Measurements from ENCODE around the gene TCF21.

GRCh38 chr6:133892813-133893691 is 4.1 kb downstream of the TCF21 start:
- no peak for TF ChIP-seq CTCF (IDR thresholded peaks at IDR 0.05)
- no peak for TF ChIP-seq POLR2A (IDR thresholded peaks at IDR 0.05)
